BJ (cell line): ENCODE measurements around the gene LRRC8D. TPM values are rescaled to one million over a fixed set of nuclear protein-coding genes. Genes with fewer than 3 reads are reported as not detected.

Experiments used
- CTCF ChIA-PET: fragments of 350-600 bp; formaldehyde crosslinking; extraction: SDS; loops from one replicate; lab custom pipeline; 2021; ENCODE audit warnings: antibody characterized with exemption, inconsistent platforms; lab: Yijun Ruan, JAX
- POLR2A ChIA-PET: fragments of 300-600 bp; sonication (Branson Sonifier 250); formaldehyde crosslinking; extraction: SDS; loops from one replicate; lab custom pipeline; 2021; ENCODE audit warnings: antibody characterized with exemption; lab: Charles Lee
- DNase-seq: peaks from one replicate; pipeline ENCODE4 v3.0.0-alpha.2; 2011; ENCODE audit warnings: low read depth
- H3K27me3 ChIP-seq: 2 replicates; pipeline ENCODE4 v1.6.0; 2011; ENCODE audit warnings: low read length; ENCODE audit not compliant: control insufficient read depth, insufficient read depth
- H3K36me3 ChIP-seq: 2 replicates; pipeline ENCODE4 v1.5.1; 2011; ENCODE audit warnings: low read length; ENCODE audit not compliant: control insufficient read depth, insufficient read depth
- H3K4me3 ChIP-seq: 2 replicates; pipeline ENCODE4 v1.5.1; 2011; ENCODE audit warnings: low read depth, mild to moderate bottlenecking, control low read depth, low read length
- CTCF ChIP-seq: IDR thresholded peaks from 2 replicates; pipeline ENCODE4 v1.5.1; 2011; ENCODE audit warnings: low read depth, mild to moderate bottlenecking, control low read depth, inconsistent platforms, low read length, moderate library complexity; ENCODE audit not compliant: insufficient read depth
- polyA plus RNA-seq: library from polyadenylated mRNA; depleted of rRNA; stranded (reverse); fragments of >200 nt; gene quantifications from 2 replicates; pipeline ENCODE4 v1.2.3, GENCODE V29; 2011

Gene LRRC8D
- polyA plus RNA-seq, 1 experiment, result 51.9 TPM

- DNase-seq, result no peak
- Histone ChIP-seq H3K4me3 (no peak overlapping the region), H3K27me3 (no peaks in the 10 kb centered on the region), H3K36me3 (no peaks in the 10 kb centered on the region)
- ChIA-PET CTCF (interaction anchor here (0.6 to 2.1 kb wide), 4 partner anchors 15 to 365 kb away, joined by 3 to 18 read pairs (median 4); no protein-coding TSS in a partner anchor), POLR2A (no interaction called here)
- TF ChIP-seq CTCF, result no peak
Observed at GRCh38 chr1:89827330-89827729, 6.5 kb downstream of the LRRC8D start.

- TF ChIP-seq CTCF, result no peak
- no peak for DNase-seq
- Histone ChIP-seq H3K36me3 (no peaks in the 10 kb centered on the region), H3K27me3 (no peaks in the 10 kb centered on the region), H3K4me3 (no peak overlapping the region)
- ChIA-PET POLR2A (no interaction called here), CTCF (interaction anchor here (0.6 to 2.1 kb wide), 6 partner anchors 15 to 365 kb away, joined by 3 to 18 read pairs (median 4); no protein-coding TSS in a partner anchor)
Observed at GRCh38 chr1:89827902-89828301, 7.1 kb downstream of the LRRC8D start.

GRCh38 chr1:89829186-89829585 is 8.4 kb downstream of the LRRC8D start:
- no peak overlapping the region for H3K4me3 ChIP-seq
- CTCF ChIA-PET, result interaction anchor here (1.3 to 2.1 kb wide), 2 partner anchors 14 to 25 kb away, joined by 3 to 18 read pairs; no protein-coding TSS in a partner anchor
- TF ChIP-seq CTCF, result no peak
- POLR2A ChIA-PET, result no interaction called here
- DNase-seq, result no peak
- no peaks in the 10 kb centered on the region for H3K27me3 ChIP-seq
- H3K36me3 ChIP-seq, result no peaks in the 10 kb centered on the region

- no peak for TF ChIP-seq CTCF
- no peaks in the 10 kb centered on the region for H3K27me3 ChIP-seq
- no peak for DNase-seq
- H3K4me3 ChIP-seq, result no peak overlapping the region
- POLR2A ChIA-PET, result no interaction called here
- CTCF ChIA-PET, result no interaction called here
- no peaks in the 10 kb centered on the region for H3K36me3 ChIP-seq
Observed at GRCh38 chr1:89831462-89832120, 10.8 kb downstream of the LRRC8D start.

GRCh38 chr1:89832496-89833127 is 11.8 kb downstream of the LRRC8D start:
- POLR2A ChIA-PET, result no interaction called here
- Histone ChIP-seq H3K4me3 (no peak overlapping the region), H3K27me3 (no peaks in the 10 kb centered on the region), H3K36me3 (no peaks in the 10 kb centered on the region)
- CTCF ChIA-PET, result interaction anchor here (1.1 kb wide), 1 partner anchor 25 kb away, joined by 3 read pairs; no protein-coding TSS in a partner anchor
- no peak for TF ChIP-seq CTCF
- no peak for DNase-seq
